CD4-positive, alpha-beta T cell treated with Interferon gamma for 1 hour (primary cell): ENCODE measurements around the gene KDSR.

ENCODE experiments used
- DNase-seq: peaks from one replicate; pipeline ENCODE4 v3.0.0-alpha.2; 2020

KDSR gene, protein sequence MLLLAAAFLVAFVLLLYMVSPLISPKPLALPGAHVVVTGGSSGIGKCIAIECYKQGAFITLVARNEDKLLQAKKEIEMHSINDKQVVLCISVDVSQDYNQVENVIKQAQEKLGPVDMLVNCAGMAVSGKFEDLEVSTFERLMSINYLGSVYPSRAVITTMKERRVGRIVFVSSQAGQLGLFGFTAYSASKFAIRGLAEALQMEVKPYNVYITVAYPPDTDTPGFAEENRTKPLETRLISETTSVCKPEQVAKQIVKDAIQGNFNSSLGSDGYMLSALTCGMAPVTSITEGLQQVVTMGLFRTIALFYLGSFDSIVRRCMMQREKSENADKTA

DNA sequence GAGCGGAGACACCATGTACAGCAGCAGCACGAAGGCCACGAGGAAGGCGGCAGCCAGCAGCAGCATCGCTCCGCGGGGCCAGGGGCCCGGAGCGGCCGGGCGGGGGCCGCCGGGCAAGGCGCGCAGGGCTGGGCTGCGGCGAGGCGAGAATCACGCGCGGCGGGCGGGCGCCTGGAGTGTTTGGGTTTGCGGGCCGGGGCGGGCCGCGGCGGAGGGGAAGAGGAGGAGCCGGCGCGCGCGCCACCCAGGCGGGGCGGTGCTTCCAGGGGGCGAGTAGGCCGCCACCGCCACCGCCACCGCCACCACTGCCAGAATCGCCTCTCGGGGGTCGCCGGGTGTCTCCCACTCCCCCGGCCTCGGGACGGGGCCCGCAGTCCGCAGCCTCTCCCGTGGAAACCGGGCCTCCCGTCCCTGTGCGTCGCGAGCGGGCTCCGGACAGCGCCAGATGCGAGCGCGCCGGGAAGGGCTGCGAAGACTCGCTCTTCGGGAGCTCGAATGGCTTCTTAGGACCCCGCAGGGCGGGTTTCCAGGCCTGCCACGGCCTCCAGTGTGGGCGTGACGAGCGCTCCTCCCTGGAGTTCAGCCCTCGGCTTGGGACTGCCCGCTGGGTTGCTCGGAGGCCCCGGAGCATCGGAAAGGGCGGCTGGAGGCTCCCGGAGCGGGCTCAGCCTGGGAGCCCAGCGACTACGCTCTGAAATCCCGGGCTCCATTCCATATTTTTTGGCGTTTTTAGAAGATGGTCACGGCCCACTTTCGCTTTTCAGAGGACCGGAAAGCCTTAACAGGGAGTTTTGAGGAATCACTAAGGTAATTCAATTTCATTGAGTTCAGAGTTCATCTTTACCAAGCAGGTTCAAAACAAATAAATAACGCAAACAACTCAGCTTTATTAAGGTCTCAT lies at the start of gene KDSR:
Gene KDSR (minus strand): TSS at position 154 of the 901 bp plus-strand sequence. CDS start 88 bp downstream, at position 66.
- peak; percentile 76 for DNase-seq

DNA sequence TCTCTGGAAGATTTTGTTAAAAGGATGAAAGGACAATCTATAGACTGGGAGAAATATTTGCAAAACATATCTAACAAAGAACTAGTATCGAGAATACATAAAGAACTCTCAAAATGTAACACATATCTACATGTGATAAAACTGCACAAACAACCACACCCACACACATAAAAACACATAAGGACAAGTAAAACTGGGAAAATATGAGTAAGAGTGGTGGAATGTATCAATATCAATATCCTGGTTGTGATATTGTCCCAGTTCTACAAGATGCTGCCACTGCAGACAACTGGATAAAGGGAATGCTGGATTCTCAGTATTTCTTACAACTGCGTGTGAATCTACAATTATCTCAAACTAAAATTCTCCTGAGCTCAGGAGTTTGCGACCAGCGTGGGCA lies 45.9 kb upstream of the KDSR start:
- DNase-seq = no peak

DNA sequence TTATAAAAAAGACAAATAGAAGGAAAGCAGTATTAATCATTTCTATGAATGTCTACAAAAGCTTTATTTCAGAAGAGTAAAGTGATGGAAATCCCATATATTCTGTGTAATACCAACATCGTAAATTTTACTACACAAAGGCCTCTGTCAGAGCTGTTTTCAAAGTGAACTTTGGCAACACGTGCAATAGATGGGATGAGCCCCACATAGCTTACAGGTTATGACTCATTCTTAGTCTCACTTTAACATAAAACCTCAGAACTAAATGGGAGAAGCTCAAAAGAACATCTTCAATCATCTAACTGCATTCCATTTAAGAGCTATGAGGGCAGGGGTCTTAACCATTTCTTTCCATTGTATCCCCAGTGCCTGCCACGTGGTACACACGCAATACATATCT lies 43.8 kb upstream of the KDSR start:
- DNase-seq = no peak

DNA sequence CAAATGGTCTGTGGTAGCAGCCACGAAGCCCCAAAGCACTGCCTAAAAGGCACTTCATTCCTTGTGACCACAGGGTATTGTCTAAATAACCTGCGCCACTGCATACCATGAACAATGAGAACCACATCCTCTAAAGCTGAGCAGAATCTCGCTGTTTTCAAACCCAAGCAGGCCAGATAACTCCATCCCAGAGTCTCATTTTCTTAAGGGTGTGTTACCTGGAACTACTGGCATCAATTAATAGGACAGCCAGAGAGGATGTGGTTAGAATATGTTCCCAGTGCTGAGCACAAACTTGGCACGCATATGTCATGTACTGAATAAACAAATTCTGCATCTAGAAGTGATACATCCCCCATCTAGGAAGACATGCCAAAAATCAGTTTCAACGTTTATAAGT lies 42.3 kb upstream of the KDSR start:
- DNase-seq = no peak

DNA sequence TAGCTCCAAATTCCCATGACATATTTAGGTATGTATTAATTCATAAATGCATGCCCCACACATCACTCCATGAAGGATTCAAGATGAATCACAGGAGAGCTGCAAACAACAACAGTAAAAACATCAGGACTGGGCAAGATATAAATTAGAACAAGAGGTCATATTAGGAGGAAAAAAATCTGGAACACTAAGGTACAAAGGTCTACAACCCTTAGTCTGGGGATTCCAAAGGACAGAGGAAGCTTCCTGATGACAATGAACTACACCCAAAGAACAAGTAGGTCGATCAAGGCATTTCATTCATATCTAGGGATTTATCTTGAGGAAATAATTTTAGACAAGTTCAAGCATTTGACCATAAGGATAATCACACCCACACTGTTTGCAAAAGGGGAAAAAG lies 40.7 kb upstream of the KDSR start:
- no peak for DNase-seq

DNA sequence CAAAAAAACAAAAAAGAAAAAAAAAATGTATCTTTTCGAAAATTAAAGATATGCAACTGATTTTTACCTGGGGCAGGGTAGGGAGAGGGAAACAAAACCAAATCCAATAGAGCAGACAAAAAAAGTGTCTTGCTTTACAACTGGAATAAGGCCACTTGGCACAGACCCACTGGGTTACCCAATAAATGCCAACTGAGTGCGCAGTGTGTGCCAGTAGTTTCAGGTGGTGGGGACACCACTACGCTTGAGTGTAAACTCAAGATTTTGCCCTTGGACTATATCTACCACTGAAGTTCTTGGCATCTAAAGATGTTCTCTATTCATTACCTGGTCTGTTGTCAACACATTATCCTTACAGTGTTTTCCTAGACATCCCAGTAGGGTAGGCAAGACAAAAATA lies 39.0 kb upstream of the KDSR start:
- no peak for DNase-seq

DNA sequence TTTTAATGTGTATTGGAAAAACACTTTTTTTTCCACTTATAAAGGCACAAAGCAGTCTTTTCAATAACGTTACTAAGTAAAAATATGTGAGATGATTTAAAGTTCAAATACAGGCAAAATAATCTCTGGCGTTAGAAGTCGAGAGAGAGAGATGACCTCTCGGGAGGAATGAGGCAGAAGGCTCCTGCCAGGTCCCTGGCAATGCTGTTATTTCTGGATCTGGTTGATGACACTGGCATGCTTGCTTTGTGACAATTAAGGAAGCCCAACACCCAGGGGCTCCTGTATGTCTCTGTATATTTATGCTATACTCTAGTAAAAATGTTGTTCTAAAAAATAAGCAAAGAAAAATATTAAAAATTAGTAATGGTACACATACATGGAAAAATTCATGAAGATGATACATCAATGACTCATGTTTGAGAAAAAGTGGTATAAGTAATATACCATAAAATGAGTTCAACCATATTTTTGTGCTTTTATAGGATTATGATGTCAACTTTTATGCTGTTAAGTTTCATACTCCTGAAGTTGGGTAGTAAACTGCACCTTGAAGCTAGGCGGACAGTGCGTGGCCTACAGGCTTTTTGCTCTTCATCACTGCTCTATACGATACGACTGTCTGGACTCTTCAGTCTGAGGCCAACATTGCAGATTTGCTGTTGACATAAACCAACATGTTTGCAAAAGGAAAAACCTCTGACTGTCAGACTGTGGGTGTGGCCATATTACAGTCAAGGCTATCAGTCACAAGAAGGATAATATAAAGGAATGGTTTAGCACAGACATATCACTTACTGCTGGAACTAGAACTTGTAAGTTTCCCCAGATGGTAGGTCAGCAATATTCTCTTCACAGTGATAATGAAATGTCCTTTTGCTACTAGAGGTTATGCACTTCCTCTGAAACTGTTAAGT lies 35.5 kb upstream of the KDSR start:
- DNase-seq = no peak

DNA sequence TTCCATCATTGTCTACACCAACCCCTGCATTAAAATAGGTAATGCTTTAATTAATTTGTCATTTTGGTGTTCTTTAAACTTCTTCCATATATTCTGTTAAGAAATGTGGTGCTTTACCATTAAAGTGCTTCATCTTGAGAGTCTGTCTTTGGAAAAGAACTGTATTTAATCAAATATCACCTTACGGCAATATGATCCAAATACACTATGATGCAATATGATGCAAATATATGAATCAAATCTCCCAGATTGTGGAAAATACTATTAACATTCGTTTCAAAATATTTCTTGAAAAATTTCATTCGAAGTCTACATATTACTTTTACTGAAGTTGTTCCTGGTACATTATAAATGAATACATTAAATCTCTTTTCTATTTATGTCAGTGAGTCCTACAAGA lies 32.3 kb upstream of the KDSR start:
- no peak for DNase-seq

DNA sequence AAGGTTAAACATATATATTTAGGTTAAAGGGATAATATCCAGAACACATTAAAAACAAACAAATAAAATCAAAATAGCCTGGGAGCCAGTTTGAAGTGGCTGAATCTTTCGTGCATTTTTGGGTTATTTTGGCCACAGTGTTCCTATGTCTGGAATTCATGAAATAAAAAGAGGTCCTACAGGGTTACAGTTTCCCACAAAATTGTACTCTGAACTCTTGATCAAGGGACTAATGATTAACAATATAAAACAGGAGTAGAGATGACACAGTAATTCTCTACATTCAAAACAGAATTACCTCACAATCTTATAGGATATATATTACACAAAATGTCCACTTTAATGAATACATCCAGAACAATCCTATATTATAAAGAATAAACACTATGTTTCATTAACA lies 30.3 kb upstream of the KDSR start:
- DNase-seq = no peak

DNA sequence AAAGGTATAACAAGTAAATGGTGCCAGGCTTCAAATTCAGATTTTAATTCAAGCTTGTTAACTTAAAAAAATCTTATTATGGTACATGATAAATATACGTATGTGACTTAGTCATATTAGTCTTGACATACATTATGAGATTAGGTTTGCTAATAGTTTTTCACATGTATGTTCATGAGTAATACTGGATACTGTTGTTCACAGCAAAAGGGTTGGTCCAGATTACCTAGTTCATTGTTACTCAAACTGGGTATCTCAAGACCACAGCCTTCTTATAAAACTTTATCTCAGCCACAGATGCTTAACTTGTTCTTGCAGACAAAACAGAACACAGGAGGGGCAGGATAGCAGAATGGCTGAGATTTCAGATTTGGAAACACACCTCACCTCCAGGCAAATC lies 28.5 kb upstream of the KDSR start:
- no peak for DNase-seq

DNA sequence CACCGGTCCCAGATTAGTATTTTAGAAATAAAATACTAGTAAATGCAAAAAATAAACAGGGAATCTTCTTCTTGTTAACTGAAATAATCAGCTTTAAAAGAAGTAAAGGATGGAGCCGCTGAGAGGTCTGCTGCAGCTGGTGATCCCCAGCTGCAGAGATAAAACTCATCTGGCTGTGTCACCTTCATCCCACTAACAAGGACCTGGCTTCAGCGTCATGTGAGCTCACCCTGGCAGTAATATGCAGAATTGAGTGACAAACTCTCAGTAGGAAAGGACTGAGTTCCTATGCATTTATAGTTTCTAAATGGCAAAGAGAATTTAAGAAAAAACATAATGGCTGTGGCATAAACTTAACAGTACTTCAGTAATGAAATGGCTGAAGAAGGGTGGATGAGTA lies 27.9 kb upstream of the KDSR start:
- no peak for DNase-seq

DNA sequence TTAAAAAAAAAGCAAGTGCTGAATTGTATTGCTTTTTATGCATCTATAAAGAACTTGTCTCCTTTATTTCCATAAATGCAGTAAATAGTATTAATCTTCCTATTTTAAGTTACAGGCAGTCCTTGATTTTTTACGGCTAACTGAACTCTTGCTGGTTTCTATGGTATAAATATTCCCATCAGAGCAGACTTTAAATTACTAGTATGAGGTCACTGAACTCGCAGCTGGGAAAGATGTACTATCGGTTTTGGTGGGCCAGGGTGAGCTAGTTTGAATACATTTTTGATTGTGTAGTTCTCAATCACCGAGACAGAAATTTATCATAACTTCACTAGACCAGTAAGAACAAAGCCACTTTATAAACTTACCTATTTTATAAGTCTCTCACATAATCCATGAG lies 20.9 kb upstream of the KDSR start:
- no peak for DNase-seq

DNA sequence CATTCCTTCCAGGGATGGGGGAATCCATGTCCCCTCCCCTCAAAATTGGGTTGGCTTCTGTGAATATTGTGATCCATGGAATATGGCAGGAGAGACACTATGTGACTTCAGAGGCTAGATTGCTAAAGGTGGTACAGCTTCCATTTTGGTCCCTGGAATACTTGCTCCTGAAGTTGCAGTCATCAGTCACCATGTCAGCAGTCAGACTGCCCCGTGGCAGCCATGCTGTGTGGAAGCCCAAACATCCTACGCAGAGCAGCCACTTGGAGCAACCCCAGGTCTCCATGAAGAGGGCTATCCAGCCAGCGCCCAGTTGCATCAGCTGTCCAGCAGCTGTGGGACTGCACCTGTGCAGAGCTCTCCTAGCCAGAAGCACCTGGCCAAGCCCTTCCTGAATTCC lies 15.8 kb upstream of the KDSR start:
- DNase-seq = no peak

DNA sequence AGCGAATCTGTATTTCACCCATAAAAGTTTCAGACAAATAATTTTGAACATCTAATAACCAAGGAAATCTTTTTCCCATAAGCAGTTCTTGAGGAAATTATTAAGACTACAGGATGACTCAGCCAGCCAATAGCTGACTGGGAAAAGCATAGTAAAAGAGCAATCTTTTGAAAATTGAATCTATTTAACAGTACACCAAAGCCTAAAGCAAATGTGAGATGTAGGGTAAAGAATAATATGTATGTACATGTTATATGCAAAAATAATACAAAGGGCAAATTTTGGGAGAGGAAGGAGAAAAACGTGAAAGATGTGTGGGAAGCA lies 12.6 kb upstream of the KDSR start:
- DNase-seq = no peak

DNA sequence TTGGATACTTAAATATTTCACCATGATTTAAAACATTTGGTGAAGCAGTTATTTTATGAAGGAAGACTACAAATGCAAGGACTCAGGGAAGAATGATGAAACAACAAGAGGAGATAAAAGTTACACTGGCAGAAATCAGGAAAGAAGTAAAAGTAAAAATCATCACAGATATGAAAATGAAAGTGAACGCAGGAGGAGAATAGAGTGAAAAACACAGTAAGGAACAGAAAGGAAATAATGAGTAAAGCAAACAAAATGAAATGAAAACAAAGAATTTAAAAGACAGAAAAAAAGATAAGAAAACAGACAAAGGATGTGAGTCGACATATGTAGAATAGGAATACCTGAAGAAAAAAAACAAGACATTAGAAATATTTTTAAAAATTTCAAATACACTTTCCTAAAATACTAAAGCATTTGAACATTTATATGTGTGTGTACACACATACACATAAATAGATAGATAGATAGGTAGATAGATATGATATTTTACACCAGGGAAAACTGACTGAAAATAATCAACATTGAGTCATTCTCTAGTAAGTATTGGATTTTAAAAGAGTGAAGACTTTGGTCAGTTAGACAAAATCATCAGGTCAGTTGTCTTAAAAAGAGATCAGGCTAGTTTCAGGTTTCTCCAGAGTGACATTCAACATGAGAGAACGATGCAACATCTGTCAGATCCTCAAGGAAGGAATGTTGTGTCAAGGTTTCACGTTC lies 12.1 kb upstream of the KDSR start:
- no peak for DNase-seq

DNA sequence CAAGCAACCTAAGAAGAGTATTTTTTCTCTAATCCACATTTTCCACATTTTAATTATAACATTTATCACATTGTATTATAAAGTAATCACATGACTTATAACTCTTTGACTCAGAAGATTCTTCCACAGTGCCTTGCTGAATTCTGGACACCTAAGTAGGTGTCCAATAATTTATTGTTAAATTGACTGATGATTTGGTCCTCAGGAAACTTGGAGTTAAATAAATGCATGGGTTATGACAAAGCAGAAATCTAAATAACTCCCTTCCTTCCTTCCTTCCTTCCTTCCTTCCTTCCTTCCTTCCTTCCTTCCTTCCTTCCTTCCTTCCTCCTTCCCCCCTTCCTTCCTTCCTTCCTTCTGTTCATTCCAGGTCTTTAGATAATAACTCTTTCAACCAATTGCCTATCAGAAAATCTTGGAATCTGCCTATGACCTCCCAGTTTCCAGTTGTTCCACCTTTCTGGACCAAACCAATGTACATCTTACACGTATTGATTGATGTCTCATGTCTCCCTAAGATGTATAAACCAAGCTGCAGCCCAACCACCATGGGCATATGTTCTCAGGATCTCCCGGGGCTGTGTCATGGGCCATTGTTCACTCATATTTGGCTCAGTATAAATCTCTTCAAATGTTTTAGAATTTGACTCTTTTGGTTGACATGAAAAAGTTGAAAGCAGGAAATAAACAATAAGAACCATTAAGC lies 10.4 kb upstream of the KDSR start:
- no peak for DNase-seq

DNA sequence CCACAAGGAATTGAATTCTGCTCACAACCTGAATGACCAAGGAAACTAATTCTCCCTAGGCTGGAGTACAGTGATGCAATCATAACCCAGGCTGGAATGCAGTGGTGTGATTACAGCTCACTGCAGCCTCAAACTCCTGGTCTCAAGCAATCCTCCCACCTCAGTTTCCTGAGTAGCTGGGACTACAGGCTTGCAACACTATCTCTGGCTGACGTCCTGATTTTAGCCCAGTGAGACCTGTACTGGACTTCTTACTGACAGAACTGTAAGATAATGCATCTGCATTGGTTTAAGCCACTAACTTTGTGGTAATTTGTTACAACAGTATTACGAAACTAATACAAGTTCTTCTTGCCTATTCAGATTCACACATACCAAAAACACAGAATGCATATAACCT lies 9.5 kb upstream of the KDSR start:
- DNase-seq = no peak

DNA sequence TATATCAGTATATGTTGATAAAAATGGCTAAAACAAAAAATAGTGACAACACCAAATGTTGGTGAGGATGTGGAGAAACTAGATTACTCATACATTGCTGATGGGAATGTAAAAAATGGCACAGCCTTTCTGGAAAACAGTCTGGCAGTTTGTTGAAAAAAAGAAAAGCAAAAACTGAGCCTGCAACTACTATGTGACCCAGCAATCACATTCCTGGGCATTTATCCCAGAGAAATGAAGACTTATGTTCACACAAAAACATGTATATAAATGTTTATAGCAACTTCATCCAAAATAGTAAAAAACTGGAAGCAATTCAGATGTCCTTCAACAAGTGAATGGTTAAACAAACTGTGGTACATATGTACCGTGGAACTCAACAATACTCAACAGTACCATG lies 7.5 kb upstream of the KDSR start:
- DNase-seq = no peak

DNA sequence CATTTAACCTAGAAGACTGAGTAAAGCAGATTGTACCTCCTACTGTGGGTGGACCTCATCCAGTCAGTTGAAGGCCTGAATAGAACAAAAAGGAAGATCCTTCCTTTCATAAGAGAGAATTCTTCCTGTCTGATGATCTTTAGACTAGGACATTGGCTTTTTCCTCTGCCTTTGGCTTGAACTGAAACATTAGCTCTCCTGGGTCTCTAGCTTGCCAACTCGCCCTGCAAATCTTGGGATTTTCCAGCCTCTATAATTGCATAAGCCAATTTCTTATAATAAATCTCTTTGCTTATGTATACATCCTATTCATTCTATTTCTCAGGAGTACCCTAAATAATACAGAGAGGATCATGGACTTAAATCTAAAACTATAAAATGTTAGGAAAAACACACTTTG lies 6.2 kb upstream of the KDSR start:
- no peak for DNase-seq

DNA sequence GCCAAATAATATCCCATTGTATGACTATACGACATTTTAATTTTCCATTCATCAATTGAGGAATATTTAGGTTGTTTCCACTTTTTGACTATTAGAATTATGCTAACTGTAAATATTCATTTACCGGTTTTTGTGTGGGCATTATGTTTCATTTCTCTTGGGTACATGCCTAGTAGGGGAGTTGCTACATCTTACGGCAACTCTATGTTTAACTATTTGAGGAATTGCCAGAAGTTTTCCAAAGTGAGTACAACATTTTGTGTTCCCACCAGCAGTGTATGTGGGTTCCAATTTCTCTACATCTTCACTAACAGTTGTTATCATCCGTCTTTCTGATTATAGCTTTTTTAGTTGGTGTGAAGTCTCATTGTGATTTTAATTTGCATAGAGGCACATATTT lies 1.6 kb upstream of the KDSR start:
- no peak for DNase-seq

DNA sequence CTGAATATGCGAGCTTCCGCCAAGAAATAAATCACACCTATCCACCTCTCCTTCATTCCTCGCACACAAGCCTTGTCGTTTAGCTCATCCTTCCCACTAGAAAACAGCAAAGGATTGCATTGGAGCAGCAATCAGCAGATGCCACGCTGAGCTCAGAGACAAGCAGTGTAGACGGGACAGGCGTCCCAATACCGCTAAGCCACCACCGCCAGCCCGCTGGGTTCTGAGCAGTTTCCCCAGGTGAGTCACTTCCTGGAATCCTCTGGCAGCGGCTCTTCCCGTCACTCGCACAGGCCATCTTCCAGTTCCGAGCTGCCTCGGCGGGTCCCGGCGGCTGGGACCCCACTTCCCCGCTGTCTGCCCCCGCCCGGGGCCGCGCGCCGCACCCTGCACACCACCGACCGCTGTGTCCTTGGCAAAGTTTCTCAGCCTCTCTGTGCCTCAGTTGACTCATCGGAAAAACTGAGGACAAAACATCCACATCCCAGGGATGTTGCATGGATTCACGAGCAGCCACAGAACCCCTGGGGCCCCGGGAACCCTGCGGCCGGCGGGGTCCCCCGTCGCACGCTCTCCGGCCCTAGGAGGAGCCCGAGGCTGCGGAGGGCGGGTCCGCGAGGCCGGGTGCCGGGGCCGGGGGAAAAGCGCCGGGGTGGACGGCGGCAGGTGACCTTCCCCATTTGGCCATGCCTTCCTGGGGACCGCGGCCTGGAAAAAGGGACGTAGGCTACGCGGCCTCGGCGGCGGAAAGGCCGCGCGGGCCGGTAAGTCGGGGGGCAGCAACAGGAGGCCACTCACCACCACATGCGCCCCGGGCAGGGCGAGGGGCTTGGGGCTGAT lies 573 bp downstream of the KDSR start:
- peak; percentile 41 for DNase-seq
